Measurements from ENCODE around the gene MDM4. TPM values are rescaled to one million over a fixed set of nuclear protein-coding genes. Genes with fewer than 3 reads are reported as not detected.
A peak's percentile ranks its signal among the peaks of the same experiment; 100 is the strongest.

MDM4 gene
- total RNA-seq, 1 donor from 2014 or later: 84.5 TPM

GRCh38 chr1:204576422-204576821 is 60.2 kb downstream of the MDM4 start:
- DNase-seq: no peak
- no peak overlapping the region for H3K27ac ChIP-seq
- intact Hi-C loops (cut with DNase I): no loop called here
- no peak overlapping the region for H3K4me3 ChIP-seq
- H3K27me3 ChIP-seq: no peaks in the 10 kb centered on the region
- peaks cover 6% of the 10 kb centered on the region for H3K36me3 ChIP-seq
- H3K9me3 ChIP-seq: no peaks in the 10 kb centered on the region
- no peak for ATAC-seq
- TF ChIP-seq, protein P1, sequence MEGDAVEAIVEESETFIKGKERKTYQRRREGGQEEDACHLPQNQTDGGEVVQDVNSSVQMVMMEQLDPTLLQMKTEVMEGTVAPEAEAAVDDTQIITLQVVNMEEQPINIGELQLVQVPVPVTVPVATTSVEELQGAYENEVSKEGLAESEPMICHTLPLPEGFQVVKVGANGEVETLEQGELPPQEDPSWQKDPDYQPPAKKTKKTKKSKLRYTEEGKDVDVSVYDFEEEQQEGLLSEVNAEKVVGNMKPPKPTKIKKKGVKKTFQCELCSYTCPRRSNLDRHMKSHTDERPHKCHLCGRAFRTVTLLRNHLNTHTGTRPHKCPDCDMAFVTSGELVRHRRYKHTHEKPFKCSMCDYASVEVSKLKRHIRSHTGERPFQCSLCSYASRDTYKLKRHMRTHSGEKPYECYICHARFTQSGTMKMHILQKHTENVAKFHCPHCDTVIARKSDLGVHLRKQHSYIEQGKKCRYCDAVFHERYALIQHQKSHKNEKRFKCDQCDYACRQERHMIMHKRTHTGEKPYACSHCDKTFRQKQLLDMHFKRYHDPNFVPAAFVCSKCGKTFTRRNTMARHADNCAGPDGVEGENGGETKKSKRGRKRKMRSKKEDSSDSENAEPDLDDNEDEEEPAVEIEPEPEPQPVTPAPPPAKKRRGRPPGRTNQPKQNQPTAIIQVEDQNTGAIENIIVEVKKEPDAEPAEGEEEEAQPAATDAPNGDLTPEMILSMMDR (IDR thresholded peaks at IDR 0.05): no peak
- H3K4me1 ChIP-seq: peaks cover 18% of the 10 kb centered on the region

DNA sequence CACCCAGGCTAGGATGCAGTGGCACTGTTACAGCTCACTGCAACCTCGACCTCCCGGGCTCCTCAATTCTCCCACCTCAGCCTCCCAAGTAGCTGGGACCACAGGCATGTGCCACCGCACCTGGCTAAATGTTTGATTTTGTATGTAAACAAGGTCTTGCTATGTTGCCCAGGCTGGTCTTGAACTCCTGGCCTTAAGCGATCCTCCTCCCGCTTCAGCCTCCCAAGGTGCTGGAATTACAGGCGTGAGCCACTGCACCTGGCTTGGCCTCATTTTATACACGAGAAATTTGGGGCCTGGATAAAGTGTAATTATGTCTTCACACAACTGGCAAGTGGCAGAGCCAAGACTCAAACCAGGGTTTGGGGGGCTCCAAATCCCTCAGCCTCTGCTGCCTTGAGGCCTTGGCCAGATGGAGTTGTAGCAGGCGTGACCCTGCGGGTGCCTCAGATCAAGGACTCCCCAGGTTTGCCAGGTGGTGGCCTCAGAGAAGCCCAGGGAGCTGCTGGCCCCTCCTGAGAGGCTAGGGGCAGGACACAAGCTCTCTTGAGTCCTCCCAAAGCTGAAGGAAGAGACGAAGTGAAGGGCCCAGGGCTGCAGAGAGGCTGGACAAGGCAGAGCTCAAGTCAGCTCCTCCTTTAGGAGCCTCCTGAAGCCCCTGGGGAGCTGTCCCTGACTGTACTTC is 61.7 kb downstream of the MDM4 start:
- no peak overlapping the region for H3K27ac ChIP-seq
- TF ChIP-seq, protein P1 (IDR thresholded peaks at IDR 0.05): no peak
- peaks cover 18% of the 10 kb centered on the region for H3K4me1 ChIP-seq
- H3K27me3 ChIP-seq: no peaks in the 10 kb centered on the region
- ATAC-seq (no peak), DNase-seq (no peak)
- intact Hi-C loops (cut with DNase I): no loop called here
- H3K36me3 ChIP-seq: peaks cover 6% of the 10 kb centered on the region
- no peaks in the 10 kb centered on the region for H3K9me3 ChIP-seq
- no peak overlapping the region for H3K4me3 ChIP-seq

GRCh38 chr1:204578867-204579664 is 62.9 kb downstream of the MDM4 start:
- no peaks in the 10 kb centered on the region for H3K36me3 ChIP-seq
- no peak overlapping the region for H3K27ac ChIP-seq
- DNase-seq (no peak), ATAC-seq (peak; percentile 56)
- intact Hi-C loops (cut with DNase I): no loop called here
- peaks cover 18% of the 10 kb centered on the region for H3K4me1 ChIP-seq
- H3K9me3 ChIP-seq: no peaks in the 10 kb centered on the region
- H3K27me3 ChIP-seq: no peaks in the 10 kb centered on the region
- TF ChIP-seq, protein P1 (IDR thresholded peaks at IDR 0.05): no peak
- H3K4me3 ChIP-seq: peak overlapping the region; percentile 33

DNA sequence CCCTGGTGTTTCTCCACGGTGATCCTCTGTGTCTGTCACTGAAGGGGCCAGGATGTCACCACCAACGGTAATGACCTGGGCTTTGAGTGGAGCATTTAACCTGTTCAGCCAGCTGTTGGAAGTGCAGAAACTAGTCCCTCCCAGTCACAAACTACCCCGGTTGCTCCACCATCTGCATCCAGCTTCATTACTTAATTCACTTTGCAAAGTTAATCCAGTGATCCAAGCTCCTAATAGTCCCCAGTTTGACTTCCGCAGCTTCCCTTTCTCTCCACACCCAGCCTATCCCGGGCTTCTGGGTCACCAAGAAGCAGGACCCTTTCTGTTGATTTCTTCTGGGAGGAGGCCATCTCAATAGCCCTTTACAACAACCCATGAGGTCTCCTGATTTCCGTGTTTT is 63.5 kb downstream of the MDM4 start:
- no peak overlapping the region for H3K27ac ChIP-seq
- TF ChIP-seq, protein P1 (IDR thresholded peaks at IDR 0.05): no peak
- peaks cover 13% of the 10 kb centered on the region for H3K4me1 ChIP-seq
- no peaks in the 10 kb centered on the region for H3K9me3 ChIP-seq
- intact Hi-C loops (cut with DNase I): no loop called here
- no peaks in the 10 kb centered on the region for H3K36me3 ChIP-seq
- H3K4me3 ChIP-seq: no peak overlapping the region
- no peak for DNase-seq
- no peaks in the 10 kb centered on the region for H3K27me3 ChIP-seq
- ATAC-seq: no peak

DNA sequence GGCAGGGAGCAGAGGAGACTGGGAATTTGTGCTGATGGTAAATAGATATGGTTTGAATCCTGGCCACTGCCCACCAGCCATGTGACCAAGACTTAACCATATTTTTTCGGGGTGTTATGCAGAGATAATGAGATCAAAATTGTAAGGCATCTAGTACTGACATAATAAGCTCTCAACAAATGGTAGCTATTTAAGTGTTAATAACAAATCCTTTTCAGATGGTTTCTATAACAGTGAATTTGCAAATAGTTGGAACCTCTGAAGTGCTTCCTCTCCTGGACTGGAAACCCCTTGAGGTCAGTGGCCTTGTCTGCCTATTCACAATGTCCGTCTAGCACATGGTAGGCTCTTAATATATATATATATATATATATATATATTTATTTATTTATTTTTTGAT is 64.7 kb downstream of the MDM4 start:
- Histone ChIP-seq H3K9me3 (no peaks in the 10 kb centered on the region), H3K4me3 (no peak overlapping the region), H3K27ac (no peak overlapping the region), H3K4me1 (peaks cover 13% of the 10 kb centered on the region), H3K27me3 (no peaks in the 10 kb centered on the region), H3K36me3 (no peaks in the 10 kb centered on the region)
- DNase-seq (no peak), ATAC-seq (no peak)
- TF ChIP-seq, protein P1 (IDR thresholded peaks at IDR 0.05): no peak
- intact Hi-C loops (cut with DNase I): no loop called here
